ENCODE data around the gene DMD.
"Not testable (repeated sequence)": the region's sequence is repeated elsewhere in the genome, so short reads cannot be mapped to it uniquely, and the experiment has no call there.

Gene DMD

GRCh38 chrX:32041181-32041580, 1170.2 kb downstream of the DMD start:
- no peak for DNase-seq (ENCODE audit: low read depth in 2 of 2)

DNA sequence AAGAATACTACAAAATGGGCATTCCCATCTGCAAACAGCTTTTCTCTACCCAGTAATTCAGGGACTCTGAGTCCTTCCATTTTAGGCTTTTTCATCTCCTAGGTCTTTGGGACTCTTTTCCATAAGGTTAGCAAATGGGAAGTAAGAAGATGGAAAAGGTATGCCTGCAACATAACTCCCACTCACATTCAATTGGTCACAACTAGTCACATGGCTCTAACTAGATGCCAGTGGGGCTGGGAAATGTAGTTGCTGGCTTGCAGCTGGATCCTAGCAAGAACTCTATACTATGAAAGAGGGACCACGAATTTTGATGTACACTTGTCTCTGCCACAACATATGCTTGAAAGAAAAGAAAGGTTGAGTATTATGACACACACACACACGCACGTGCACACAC, 1184.6 kb downstream of the DMD start:
- no peak for DNase-seq (ENCODE audit: low read depth in 2 of 2)

DNA sequence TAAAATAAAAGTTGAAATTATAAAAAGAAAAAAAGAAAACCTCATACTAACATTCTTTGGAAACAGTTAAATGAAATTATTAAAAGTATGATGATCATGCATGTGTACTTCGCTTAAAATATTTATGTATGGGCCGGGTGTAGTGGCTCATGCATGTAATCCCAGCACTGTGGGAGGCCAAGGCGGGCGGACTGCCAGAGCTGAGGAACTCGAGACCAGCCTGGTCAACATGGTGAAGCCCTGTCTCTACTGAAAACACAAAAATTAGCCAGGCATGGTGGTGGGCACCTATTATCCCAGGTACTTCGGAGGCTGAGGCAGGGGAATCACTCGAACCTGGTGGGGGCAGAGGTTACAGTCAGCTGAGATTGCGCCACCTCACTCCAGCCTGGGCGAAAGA, 1187.3 kb downstream of the DMD start:
- no peak for DNase-seq (ENCODE audit: low read depth in 2 of 2)

DNA sequence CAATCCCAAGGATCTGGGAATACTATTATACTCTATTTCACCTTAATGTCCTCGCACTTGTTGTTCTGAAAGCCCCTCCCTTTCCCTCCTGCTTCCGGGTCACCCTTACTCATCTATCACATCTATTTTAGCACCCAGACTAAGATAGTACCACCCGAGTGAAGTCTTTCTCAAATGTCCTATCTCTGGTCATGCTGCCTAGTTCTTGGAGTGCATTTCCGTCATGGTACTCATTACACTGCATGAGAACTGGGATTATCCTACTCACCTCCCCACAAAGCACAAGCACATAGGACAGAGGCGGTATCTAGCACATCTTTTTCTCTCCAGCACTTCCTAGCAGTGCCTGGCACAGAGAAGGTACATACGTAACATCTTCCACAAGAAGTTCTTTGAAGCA, 1195.2 kb downstream of the DMD start:
- DNase-seq (ENCODE audit: low read depth in 2 of 2) = no peak

DNA sequence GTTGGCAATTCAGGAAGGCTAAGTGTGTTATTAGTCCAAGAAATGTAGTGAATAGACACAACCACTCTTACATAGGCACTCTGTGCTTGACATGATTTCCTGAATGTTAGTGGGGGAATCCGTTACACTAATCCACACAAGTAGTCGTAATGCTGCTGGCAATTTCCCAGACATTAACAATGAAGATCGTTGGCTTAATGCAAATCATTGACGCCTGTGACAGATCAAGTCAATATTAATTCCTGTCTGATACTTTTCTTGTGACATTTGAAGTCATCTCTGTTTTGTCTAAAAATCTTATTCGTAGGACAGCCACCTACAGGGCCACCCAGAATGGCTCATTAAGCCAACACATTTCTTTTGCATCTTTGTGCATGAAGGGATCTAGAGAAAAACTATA, 1200.4 kb downstream of the DMD start:
- no peak for DNase-seq (ENCODE audit: low read depth in 2 of 2)

GRCh38 chrX:32010212-32010611, 1201.1 kb downstream of the DMD start:
- DNase-seq (ENCODE audit: low read depth in 2 of 2) = no peak

- DNase-seq (ENCODE audit: low read depth in 2 of 2) = no peak
These were observed 1217.7 kb downstream of the DMD start for GRCh38 chrX:31993637-31994036.

DNA sequence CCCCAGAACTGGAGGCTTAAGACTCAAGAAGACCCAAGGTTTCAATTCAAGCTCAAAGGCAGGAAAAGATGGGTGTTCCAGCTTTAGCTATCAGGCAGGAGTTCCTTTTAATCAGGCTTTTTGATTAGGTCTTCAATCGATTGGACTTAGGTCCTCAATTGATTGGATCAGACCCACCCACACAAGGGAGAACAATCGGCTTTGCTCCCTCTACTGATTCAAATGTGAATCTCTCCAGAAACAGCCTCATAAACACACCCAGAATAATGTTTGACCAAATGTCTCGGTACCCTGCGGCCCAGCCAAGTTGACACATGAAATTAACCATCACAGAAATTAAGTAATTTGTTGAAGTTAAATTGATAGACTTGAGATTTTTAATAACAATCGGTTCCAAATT, 1222.4 kb downstream of the DMD start:
- DNase-seq (ENCODE audit: low read depth in 2 of 2) = no peak

- DNase-seq (ENCODE audit: low read depth in 2 of 2) = no peak
These were observed 1229.7 kb downstream of the DMD start for GRCh38 chrX:31981546-31982062.

DNA sequence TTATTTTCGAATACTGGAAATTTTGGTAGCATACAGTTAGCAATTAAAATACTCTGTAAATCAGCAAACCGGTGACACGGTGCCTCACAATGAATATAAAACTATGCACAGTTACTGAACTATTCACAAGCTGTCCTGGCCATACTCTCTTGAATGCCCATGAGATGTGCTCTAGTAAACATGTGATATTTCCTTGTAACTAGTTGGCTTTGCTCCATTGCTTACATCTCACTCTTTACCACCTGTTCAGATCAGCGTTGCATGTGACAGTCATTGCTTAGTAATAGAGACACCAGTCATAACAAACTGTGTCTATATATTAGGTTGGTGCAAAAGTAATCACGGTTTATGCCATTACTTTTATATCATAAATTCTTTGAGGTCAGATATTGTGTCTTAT, 1241.6 kb downstream of the DMD start:
- DNase-seq (ENCODE audit: low read depth in 2 of 2) = no peak

- DNase-seq (ENCODE audit: low read depth in 2 of 2) = no peak
These were observed 1249.1 kb downstream of the DMD start for GRCh38 chrX:31962256-31962655.

DNA sequence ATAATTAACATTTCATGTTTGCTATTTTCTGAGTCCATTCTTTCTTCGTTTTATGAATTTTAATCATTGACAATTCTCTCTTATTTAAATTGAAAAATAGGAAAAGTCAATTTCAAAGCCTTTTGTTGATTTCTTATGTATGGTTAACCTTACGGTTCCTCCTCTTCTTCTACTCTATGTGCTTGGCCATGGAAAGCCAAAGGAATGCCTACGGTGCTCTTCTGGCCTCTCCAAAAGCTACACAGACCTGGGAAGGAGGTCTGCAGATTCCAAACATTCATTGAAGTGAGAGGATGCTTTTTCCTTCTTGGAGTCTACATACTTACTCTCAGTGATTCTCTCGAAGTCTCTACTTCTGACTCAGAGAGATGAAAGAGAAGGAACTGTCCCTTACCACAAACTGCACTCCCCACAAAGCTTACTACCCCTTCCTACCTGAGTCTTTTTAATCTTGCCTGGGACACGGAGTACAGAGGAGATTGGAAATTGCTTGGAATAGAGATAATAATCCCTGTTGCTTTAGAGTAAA, 1276.4 kb downstream of the DMD start:
- no peak for DNase-seq (ENCODE audit: low read depth in 2 of 2)

DNA sequence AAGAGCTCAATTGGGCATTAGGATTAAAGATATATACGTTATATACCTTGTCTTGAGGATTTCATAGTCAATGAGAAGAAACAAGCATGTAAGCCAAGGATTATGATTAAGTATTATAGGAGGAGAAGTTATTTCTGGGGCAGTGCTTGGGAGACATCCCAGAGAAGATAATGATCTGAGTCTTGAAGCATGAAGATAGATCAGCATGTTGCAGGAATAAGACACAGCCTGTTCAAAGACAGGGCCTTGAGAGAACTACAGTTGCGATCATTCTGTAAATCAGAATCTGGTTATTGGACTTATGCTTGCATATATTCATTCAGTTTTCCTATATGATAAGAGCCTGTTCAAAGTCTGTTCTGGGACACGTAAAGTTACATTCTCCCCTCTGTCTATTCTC, 1277.3 kb downstream of the DMD start:
- DNase-seq (ENCODE audit: low read depth in 2 of 2) = no peak

GRCh38 chrX:31932769-31933168, 1278.6 kb downstream of the DMD start:
- no peak for DNase-seq (ENCODE audit: low read depth in 2 of 2)

GRCh38 chrX:31932320-31932719, 1279.0 kb downstream of the DMD start:
- DNase-seq (ENCODE audit: low read depth in 2 of 2) = not testable (repeated sequence)

GRCh38 chrX:31931225-31931624, 1280.1 kb downstream of the DMD start:
- no peak for DNase-seq (ENCODE audit: low read depth in 2 of 2)

GRCh38 chrX:31929366-31929765, 1282.0 kb downstream of the DMD start:
- no peak for DNase-seq (ENCODE audit: low read depth in 2 of 2)

GRCh38 chrX:31921236-31921635, 1290.1 kb downstream of the DMD start:
- no peak for DNase-seq (ENCODE audit: low read depth in 2 of 2)

- no peak for DNase-seq (ENCODE audit: low read depth in 2 of 2)
These were observed 1301.3 kb downstream of the DMD start for GRCh38 chrX:31909850-31910572.

DNA sequence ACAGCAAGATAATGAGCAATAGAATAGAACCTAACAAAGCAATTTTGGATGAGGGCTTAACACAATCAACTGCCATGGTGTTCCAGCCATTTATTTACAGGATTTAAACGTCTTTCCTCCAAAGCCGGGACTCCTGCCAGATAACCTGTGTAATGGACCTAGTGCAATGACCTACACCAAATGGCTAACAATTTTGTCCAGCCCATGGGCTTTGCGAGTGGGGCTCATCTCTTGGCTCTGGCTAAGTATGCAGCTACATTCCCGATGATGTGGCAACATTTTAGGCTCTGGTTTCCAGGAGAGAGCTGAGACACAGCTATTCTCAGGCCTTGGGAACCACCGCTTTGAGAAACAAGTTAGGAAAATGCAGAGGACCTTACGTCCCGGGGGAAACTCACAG, 1317.2 kb downstream of the DMD start:
- DNase-seq (ENCODE audit: low read depth in 2 of 2) = no peak

- no peak for DNase-seq (ENCODE audit: low read depth in 2 of 2)
These were observed 1317.8 kb downstream of the DMD start for GRCh38 chrX:31893525-31893924.

GRCh38 chrX:31889088-31889487, 1322.3 kb downstream of the DMD start:
- DNase-seq (ENCODE audit: low read depth in 2 of 2) = no peak

- DNase-seq (ENCODE audit: low read depth in 2 of 2) = no peak
These were observed 1326.8 kb downstream of the DMD start for GRCh38 chrX:31884535-31884934.

- no peak for DNase-seq (ENCODE audit: low read depth in 2 of 2)
These were observed 1339.3 kb downstream of the DMD start for GRCh38 chrX:31872007-31872406.
